SK-N-SH (cell line): ENCODE measurements around the gene SECTM1. TPM values are rescaled to one million over a fixed set of nuclear protein-coding genes. Genes with fewer than 3 reads are reported as not detected.

Source experiments
- CTCF ChIA-PET: fragments of 300-600, 350-600 bp; formaldehyde crosslinking; extraction: SDS; loops from one replicate; lab custom pipeline; 2021; lab: Yijun Ruan, JAX
- POLR2A ChIA-PET: fragments of 350-600 bp; sonication (Branson Sonifier 250); formaldehyde crosslinking; extraction: SDS; loops from one replicate; lab custom pipeline; 2020; ENCODE audit warnings: antibody characterized with exemption, inconsistent platforms; lab: Yijun Ruan, JAX
- DNase-seq: peaks from one replicate; pipeline ENCODE4 v3.0.0; 2012
- H2AFZ ChIP-seq: fragments of 200-600 bp; sonication (generic); 2 replicates; pipeline ENCODE4 v1.8.1; 2016; ENCODE audit warnings: antibody characterized with exemption, mild to moderate bottlenecking, low read depth
- H3F3A ChIP-seq: fragments of 200-600 bp; sonication (generic); replicated peaks from 2 replicates; pipeline ENCODE3; 2016; ENCODE audit warnings: antibody characterized with exemption, mild to moderate bottlenecking; ENCODE audit not compliant: insufficient read depth
- H3K27ac ChIP-seq, 2 experiments: fragments of 200-500 bp in 1 of 2; fragments of 200-600 bp in 1 of 2; sonication (Bioruptor generic) in 1 of 2; sonication (generic), shearing (Covaris generic) in 1 of 2; 2 replicates each; pipeline versions ENCODE4 v1.5.1 to v1.6.1; 2014 to 2016; ENCODE audit warnings: low read depth in 2 of 2, inconsistent platforms in 1 of 2, low read length in 1 of 2, mild to moderate bottlenecking in 1 of 2, mixed read lengths in 1 of 2
- H3K27me3 ChIP-seq: fragments of 200-600 bp; sonication (generic), shearing (Covaris generic); 2 replicates; pipeline ENCODE4 v1.6.1; 2016; ENCODE audit warnings: mixed run types; ENCODE audit not compliant: insufficient read depth
- H3K36me3 ChIP-seq, 2 experiments: fragments of 200-500 bp in 1 of 2; fragments of 200-600 bp in 1 of 2; sonication (Bioruptor generic) in 1 of 2; sonication (generic) in 1 of 2; replicated peaks in 1 of 2; 2 replicates each; pipeline versions ENCODE3 to v1.5.1; 2014 to 2016; ENCODE audit warnings: low read length in 1 of 2, mild to moderate bottlenecking in 1 of 2; ENCODE audit not compliant: insufficient read depth in 2 of 2, control insufficient read depth in 1 of 2
- H3K4me1 ChIP-seq, 2 experiments: fragments of 200-500 bp in 1 of 2; fragments of 200-600 bp in 1 of 2; sonication (Bioruptor generic) in 1 of 2; sonication (generic), shearing (Covaris generic) in 1 of 2; 2 replicates each; pipeline versions ENCODE4 v1.5.1 to v1.6.1; 2014 to 2016; ENCODE audit warnings: low read depth in 1 of 2, low read length in 1 of 2, mixed run types in 1 of 2; ENCODE audit not compliant: insufficient read depth in 2 of 2, control insufficient read depth in 1 of 2
- H3K4me2 ChIP-seq: fragments of 200-600 bp; sonication (generic), shearing (Covaris generic); 2 replicates; pipeline ENCODE4 v1.6.1; 2017; ENCODE audit warnings: mixed run types
- H3K4me3 ChIP-seq, 2 experiments: fragments of 200-500 bp in 1 of 2; fragments of 200-600 bp in 1 of 2; sonication (Bioruptor generic) in 1 of 2; sonication (generic), shearing (Covaris generic) in 1 of 2; 2 replicates each; pipeline versions ENCODE4 v1.5.1 to v1.8.1; 2014 to 2016; ENCODE audit warnings: low read depth in 2 of 2, inconsistent platforms in 1 of 2, low read length in 1 of 2, mild to moderate bottlenecking in 1 of 2, mixed read lengths in 1 of 2, moderate library complexity in 1 of 2
- H3K79me2 ChIP-seq: fragments of 200-600 bp; sonication (generic); 2 replicates; pipeline ENCODE4 v1.8.1; 2017; ENCODE audit warnings: mild to moderate bottlenecking; ENCODE audit not compliant: insufficient read depth
- H3K9ac ChIP-seq: fragments of 200-600 bp; sonication (generic); 2 replicates; pipeline ENCODE4 v1.6.1; 2017; ENCODE audit warnings: mixed run types
- H3K9me2 ChIP-seq: fragments of 200-600 bp; sonication (generic); 2 replicates; pipeline ENCODE4 v1.6.1; 2017; ENCODE audit warnings: mixed run types
- H3K9me3 ChIP-seq: fragments of 200-600 bp; sonication (generic); 2 replicates; pipeline ENCODE4 v1.6.1; 2017; ENCODE audit warnings: mixed run types, mild to moderate bottlenecking, moderate library complexity
- H4K20me1 ChIP-seq: fragments of 200-600 bp; sonication (generic); 2 replicates; pipeline ENCODE4 v1.6.1; 2017; ENCODE audit warnings: mild to moderate bottlenecking, mixed run types; ENCODE audit not compliant: insufficient read depth
- CTCF ChIP-seq: fragments of 200-600 bp; sonication (generic); IDR thresholded peaks from 2 replicates; pipeline ENCODE4 v1.6.1; 2017; ENCODE audit warnings: antibody characterized with exemption, mild to moderate bottlenecking, moderate library complexity
- EP300 ChIP-seq, 2 experiments: IDR thresholded peaks; 2 replicates each; pipeline versions ENCODE4 v1.4.0 to v1.6.1; 2012; ENCODE audit warnings: borderline replicate concordance in 1 of 2, low read depth in 1 of 2, low read length in 1 of 2
- FOXM1 ChIP-seq: IDR thresholded peaks from 2 replicates; pipeline ENCODE4 v1.4.0; 2012; ENCODE audit warnings: low read depth, mild to moderate bottlenecking
- GABPA ChIP-seq: IDR thresholded peaks from 2 replicates; pipeline ENCODE4 v1.4.0; 2012; ENCODE audit warnings: low read depth, mild to moderate bottlenecking
- GATA2 ChIP-seq: sonication (generic); formaldehyde crosslinking; IDR thresholded peaks from 2 replicates; pipeline ENCODE4 v1.5.0; 2020; ENCODE audit warnings: mild to moderate bottlenecking, missing genetic modification reagents
- IRF3 ChIP-seq: fragments of 150-350 bp; IDR thresholded peaks from 2 replicates; pipeline ENCODE4 v1.6.1; 2016; ENCODE audit warnings: mild to moderate bottlenecking, low read depth, low read length
- JUND ChIP-seq: IDR thresholded peaks from 2 replicates; pipeline ENCODE4 v1.4.0; 2012
- MAX ChIP-seq: IDR thresholded peaks from 2 replicates; pipeline ENCODE4 v1.4.0; 2012; ENCODE audit warnings: low read depth
- MXI1 ChIP-seq: IDR thresholded peaks from 2 replicates; pipeline ENCODE4 v1.6.1; 2012; ENCODE audit warnings: mild to moderate bottlenecking, low read depth, low read length, improper control_type of control experiment
- NFIC ChIP-seq: IDR thresholded peaks from 2 replicates; pipeline ENCODE4 v1.4.0; 2012; ENCODE audit warnings: borderline replicate concordance
- POLR2AphosphoS5 ChIP-seq: IDR thresholded peaks from 2 replicates; pipeline ENCODE4 v1.6.1; 2012; ENCODE audit warnings: low read depth, low read length
- RAD21 ChIP-seq: IDR thresholded peaks from 2 replicates; pipeline ENCODE4 v1.6.1; 2012; ENCODE audit warnings: mild to moderate bottlenecking, low read length
- RCOR1 ChIP-seq: fragments of 150-350 bp; IDR thresholded peaks from 2 replicates; pipeline ENCODE4 v1.6.1; 2017; ENCODE audit warnings: antibody characterized with exemption, low read length
- RFX5 ChIP-seq: IDR thresholded peaks from 2 replicates; pipeline ENCODE4 v1.6.1; 2012; ENCODE audit warnings: mild to moderate bottlenecking, improper control_type of control experiment, low read length
- RXRA ChIP-seq: IDR thresholded peaks from 2 replicates; pipeline ENCODE4 v1.4.0; 2012; ENCODE audit warnings: low read depth, mild to moderate bottlenecking, borderline replicate concordance
- SIN3A ChIP-seq: IDR thresholded peaks from 2 replicates; pipeline ENCODE4 v1.6.1; 2012; ENCODE audit warnings: low read depth, mild to moderate bottlenecking, low read length, moderate library complexity, borderline replicate concordance
- SMC3 ChIP-seq: IDR thresholded peaks from 2 replicates; pipeline ENCODE4 v1.6.1; 2012; ENCODE audit warnings: low read depth, low read length, improper control_type of control experiment
- USF1 ChIP-seq: IDR thresholded peaks from 2 replicates; pipeline ENCODE4 v1.4.0; 2012; ENCODE audit warnings: low read depth, borderline replicate concordance
- YY1 ChIP-seq: IDR thresholded peaks from 2 replicates; pipeline ENCODE4 v1.4.0; 2012; ENCODE audit warnings: low read depth, mild to moderate bottlenecking
- ZBTB33 ChIP-seq: IDR thresholded peaks from 2 replicates; pipeline ENCODE4 v1.4.0; 2012; ENCODE audit warnings: low read depth, borderline replicate concordance
- WGBS: methylation state at CpG from one replicate; pipeline ENCODE4 v1.1.6; 2017; ENCODE audit warnings: low lambda C conversion rate; 5-methylcytosine and 5-hydroxymethylcytosine counted together
- polyA plus RNA-seq, 3 experiments: library from polyadenylated mRNA; depleted of rRNA; stranded (reverse); fragments of >200 nt; gene quantifications; 2 replicates each; pipeline ENCODE4 v1.2.3, GENCODE V29; 2012

The SECTM1 gene
- polyA plus RNA-seq, 1 of the 3 experiments (the other 2 are of a cell fraction): 3.8 TPM

- TF ChIP-seq IRF3: no peak
Measured at GRCh38 chr17:82275326-82275725, 58.2 kb downstream of the SECTM1 start (continued).

GRCh38 chr17:82274134-82275020 is 59.2 kb downstream of the SECTM1 start:
- Histone ChIP-seq H2AFZ (peak overlapping the region; percentile 90; the same call in 1 of the 2 replicates), H3F3A (no peaks in the 10 kb centered on the region), H3K36me3 (peaks cover 11 to 26% of the 10 kb centered on the region in 2 experiments), H3K4me1 (peaks cover 24 to 38% of the 10 kb centered on the region in 2 experiments), H3K9me3 (no peaks in the 10 kb centered on the region), H3K79me2 (peaks cover 44% of the 10 kb centered on the region), H3K9ac (peak overlapping the region; percentile 98; the same call in 1 of the 2 replicates), H3K4me2 (peak overlapping the region; percentile 94), H3K27me3 (no peaks in the 10 kb centered on the region), H3K9me2 (no peaks in the 10 kb centered on the region), H3K27ac (peak overlapping the region in 1 of 2 experiments; percentile 66; a peak in 1 of 4 replicates), H4K20me1 (peaks cover 33% of the 10 kb centered on the region), H3K4me3 (peak overlapping the region; percentile 81 to 90)
- TF ChIP-seq USF1 (no peak), MXI1 (no peak), FOXM1 (no peak), MAX (no peak), CTCF (no peak), SIN3A (no peak), YY1 (no peak), EP300 (IDR thresholded peaks at IDR 0.05; ENCODE audit: borderline replicate concordance in 1 of 2, low read depth in 1 of 2, low read length in 1 of 2) (no peak), IRF3 (no peak), NFIC (no peak), GATA2 (CRISPR knock-in tag) (no peak; the same call in 1 of the 2 replicates), POLR2AphosphoS5 (no peak), RXRA (no peak), JUND (no peak), RFX5 (no peak), SMC3 (no peak), ZBTB33 (no peak), GABPA (no peak), RAD21 (no peak), RCOR1 (no peak)
- POLR2A ChIA-PET: interaction anchor here (2.2 to 2.3 kb wide), 2 partner anchors 9 to 18 kb away, joined by 15 to 21 read pairs; no protein-coding TSS in a partner anchor
- 70% methylated on average over 23 of the region's 27 CpGs for WGBS
- no peak for DNase-seq
- CTCF ChIA-PET: interaction anchor here (0.5 to 3.2 kb wide), 9 partner anchors 9 to 315 kb away, joined by 3 to 13 read pairs (median 4); no protein-coding TSS in a partner anchor
